SK-N-SH (cell line): ENCODE results near the gene HSPA1L. TPM values are rescaled to one million over a fixed set of nuclear protein-coding genes. Genes with fewer than 3 reads are reported as not detected.

Source experiments
- CTCF ChIA-PET: fragments of 300-600, 350-600 bp; formaldehyde crosslinking; extraction: SDS; loops from one replicate; lab custom pipeline; 2021; lab: Yijun Ruan, JAX
- POLR2A ChIA-PET: fragments of 350-600 bp; sonication (Branson Sonifier 250); formaldehyde crosslinking; extraction: SDS; loops from one replicate; lab custom pipeline; 2020; ENCODE audit warnings: antibody characterized with exemption, inconsistent platforms; lab: Yijun Ruan, JAX
- DNase-seq: peaks from one replicate; pipeline ENCODE4 v3.0.0; 2012
- H2AFZ ChIP-seq: fragments of 200-600 bp; sonication (generic); 2 replicates; pipeline ENCODE4 v1.8.1; 2016; ENCODE audit warnings: antibody characterized with exemption, mild to moderate bottlenecking, low read depth
- H3F3A ChIP-seq: fragments of 200-600 bp; sonication (generic); replicated peaks from 2 replicates; pipeline ENCODE3; 2016; ENCODE audit warnings: antibody characterized with exemption, mild to moderate bottlenecking; ENCODE audit not compliant: insufficient read depth
- H3K27ac ChIP-seq, 2 experiments: fragments of 200-500 bp in 1 of 2; fragments of 200-600 bp in 1 of 2; sonication (Bioruptor generic) in 1 of 2; sonication (generic), shearing (Covaris generic) in 1 of 2; 2 replicates each; pipeline versions ENCODE4 v1.5.1 to v1.6.1; 2014 to 2016; ENCODE audit warnings: low read depth in 2 of 2, inconsistent platforms in 1 of 2, low read length in 1 of 2, mild to moderate bottlenecking in 1 of 2, mixed read lengths in 1 of 2
- H3K27me3 ChIP-seq: fragments of 200-600 bp; sonication (generic), shearing (Covaris generic); 2 replicates; pipeline ENCODE4 v1.6.1; 2016; ENCODE audit warnings: mixed run types; ENCODE audit not compliant: insufficient read depth
- H3K36me3 ChIP-seq, 2 experiments: fragments of 200-500 bp in 1 of 2; fragments of 200-600 bp in 1 of 2; sonication (Bioruptor generic) in 1 of 2; sonication (generic) in 1 of 2; replicated peaks in 1 of 2; 2 replicates each; pipeline versions ENCODE3 to v1.5.1; 2014 to 2016; ENCODE audit warnings: low read length in 1 of 2, mild to moderate bottlenecking in 1 of 2; ENCODE audit not compliant: insufficient read depth in 2 of 2, control insufficient read depth in 1 of 2
- H3K4me1 ChIP-seq, 2 experiments: fragments of 200-500 bp in 1 of 2; fragments of 200-600 bp in 1 of 2; sonication (Bioruptor generic) in 1 of 2; sonication (generic), shearing (Covaris generic) in 1 of 2; 2 replicates each; pipeline versions ENCODE4 v1.5.1 to v1.6.1; 2014 to 2016; ENCODE audit warnings: low read depth in 1 of 2, low read length in 1 of 2, mixed run types in 1 of 2; ENCODE audit not compliant: insufficient read depth in 2 of 2, control insufficient read depth in 1 of 2
- H3K4me2 ChIP-seq: fragments of 200-600 bp; sonication (generic), shearing (Covaris generic); 2 replicates; pipeline ENCODE4 v1.6.1; 2017; ENCODE audit warnings: mixed run types
- H3K4me3 ChIP-seq, 2 experiments: fragments of 200-500 bp in 1 of 2; fragments of 200-600 bp in 1 of 2; sonication (Bioruptor generic) in 1 of 2; sonication (generic), shearing (Covaris generic) in 1 of 2; 2 replicates each; pipeline versions ENCODE4 v1.5.1 to v1.8.1; 2014 to 2016; ENCODE audit warnings: low read depth in 2 of 2, inconsistent platforms in 1 of 2, low read length in 1 of 2, mild to moderate bottlenecking in 1 of 2, mixed read lengths in 1 of 2, moderate library complexity in 1 of 2
- H3K79me2 ChIP-seq: fragments of 200-600 bp; sonication (generic); 2 replicates; pipeline ENCODE4 v1.8.1; 2017; ENCODE audit warnings: mild to moderate bottlenecking; ENCODE audit not compliant: insufficient read depth
- H3K9ac ChIP-seq: fragments of 200-600 bp; sonication (generic); 2 replicates; pipeline ENCODE4 v1.6.1; 2017; ENCODE audit warnings: mixed run types
- H3K9me2 ChIP-seq: fragments of 200-600 bp; sonication (generic); 2 replicates; pipeline ENCODE4 v1.6.1; 2017; ENCODE audit warnings: mixed run types
- H3K9me3 ChIP-seq: fragments of 200-600 bp; sonication (generic); 2 replicates; pipeline ENCODE4 v1.6.1; 2017; ENCODE audit warnings: mixed run types, mild to moderate bottlenecking, moderate library complexity
- H4K20me1 ChIP-seq: fragments of 200-600 bp; sonication (generic); 2 replicates; pipeline ENCODE4 v1.6.1; 2017; ENCODE audit warnings: mild to moderate bottlenecking, mixed run types; ENCODE audit not compliant: insufficient read depth
- FOXM1 ChIP-seq: IDR thresholded peaks from 2 replicates; pipeline ENCODE4 v1.4.0; 2012; ENCODE audit warnings: low read depth, mild to moderate bottlenecking
- GABPA ChIP-seq: IDR thresholded peaks from 2 replicates; pipeline ENCODE4 v1.4.0; 2012; ENCODE audit warnings: low read depth, mild to moderate bottlenecking
- JUND ChIP-seq: IDR thresholded peaks from 2 replicates; pipeline ENCODE4 v1.4.0; 2012
- MEF2A ChIP-seq: IDR thresholded peaks from 2 replicates; pipeline ENCODE4 v1.4.0; 2012; ENCODE audit warnings: low read depth, borderline replicate concordance
- MXI1 ChIP-seq: IDR thresholded peaks from 2 replicates; pipeline ENCODE4 v1.6.1; 2012; ENCODE audit warnings: mild to moderate bottlenecking, low read depth, low read length, improper control_type of control experiment
- PBX3 ChIP-seq: IDR thresholded peaks from 2 replicates; pipeline ENCODE4; 2012
- RAD21 ChIP-seq: IDR thresholded peaks from 2 replicates; pipeline ENCODE4 v1.6.1; 2012; ENCODE audit warnings: mild to moderate bottlenecking, low read length
- RCOR1 ChIP-seq: fragments of 150-350 bp; IDR thresholded peaks from 2 replicates; pipeline ENCODE4 v1.6.1; 2017; ENCODE audit warnings: antibody characterized with exemption, low read length
- REST ChIP-seq: IDR thresholded peaks from 2 replicates; pipeline ENCODE4 v1.6.1; 2012; ENCODE audit warnings: mild to moderate bottlenecking, low read depth, low read length, moderate library complexity
- RXRA ChIP-seq: IDR thresholded peaks from 2 replicates; pipeline ENCODE4 v1.4.0; 2012; ENCODE audit warnings: low read depth, mild to moderate bottlenecking, borderline replicate concordance
- SMC3 ChIP-seq: IDR thresholded peaks from 2 replicates; pipeline ENCODE4 v1.6.1; 2012; ENCODE audit warnings: low read depth, low read length, improper control_type of control experiment
- TAF1 ChIP-seq: IDR thresholded peaks from 2 replicates; pipeline ENCODE4 v1.6.1; 2012; ENCODE audit warnings: low read depth, mild to moderate bottlenecking, low read length, moderate library complexity, borderline replicate concordance
- WGBS: methylation state at CpG from one replicate; pipeline ENCODE4 v1.1.6; 2017; ENCODE audit warnings: low lambda C conversion rate; 5-methylcytosine and 5-hydroxymethylcytosine counted together
- polyA plus RNA-seq, 3 experiments: library from polyadenylated mRNA; depleted of rRNA; stranded (reverse); fragments of >200 nt; gene quantifications; 2 replicates each; pipeline ENCODE4 v1.2.3, GENCODE V29; 2012

The HSPA1L gene
- polyA plus RNA-seq, 1 of the 3 experiments (the other 2 are of a cell fraction), result 0.69 TPM

GRCh38 chr6:31776485-31776988, 38.5 kb downstream of the HSPA1L start:
- Histone ChIP-seq H3K9me2 (no peaks in the 10 kb centered on the region), H3K36me3 (peaks cover 0 to 29% of the 10 kb centered on the region in 2 experiments), H3K4me2 (peak overlapping the region; percentile 69), H3K4me1 (peaks cover 9 to 10% of the 10 kb centered on the region in 2 experiments; a peak in 2 of 4 replicates), H3K9ac (0 out of 2 replicates have a peak overlapping the region, but pooled peaks have one; percentile 23), H3F3A (peaks cover 3% of the 10 kb centered on the region), H3K4me3 (no peak overlapping the region), H4K20me1 (no peaks in the 10 kb centered on the region), H3K79me2 (no peaks in the 10 kb centered on the region), H3K27ac (no peak overlapping the region), H3K27me3 (no peaks in the 10 kb centered on the region), H2AFZ (no peak overlapping the region), H3K9me3 (no peaks in the 10 kb centered on the region)
- ChIA-PET POLR2A (no interaction called here), CTCF (interaction anchor here (2.0 to 9.9 kb wide), 2 partner anchors 9 to 14 kb away, joined by 8 to 62 read pairs; no protein-coding TSS in a partner anchor)
- WGBS, result 53% methylated on average over 13 of the region's 14 CpGs
- DNase-seq, result no peak
- TF ChIP-seq MEF2A (no peak), REST (no peak), RCOR1 (no peak)

- H3K79me2 ChIP-seq, result no peaks in the 10 kb centered on the region
- no peak overlapping the region for H2AFZ ChIP-seq
- H3K27me3 ChIP-seq, result no peaks in the 10 kb centered on the region
- peaks cover 9 to 10% of the 10 kb centered on the region in 2 experiments; a peak in 2 of 4 replicates for H3K4me1 ChIP-seq
- POLR2A ChIA-PET, result interaction anchor here (1.2 kb wide), 1 partner anchor 40 kb away, joined by 3 read pairs; the partner anchor contains the start of gene CLIC1
- no peak overlapping the region for H3K27ac ChIP-seq
- no peak overlapping the region for H3K4me2 ChIP-seq
- DNase-seq, result no peak
- peaks cover 0 to 22% of the 10 kb centered on the region in 2 experiments for H3K36me3 ChIP-seq
- 94% methylated on average over 19 of the region's 32 CpGs for WGBS
- no peak overlapping the region for H3K4me3 ChIP-seq
- TF ChIP-seq REST, result no peak
- TF ChIP-seq SMC3, result no peak
- TF ChIP-seq JUND, result no peak
- TF ChIP-seq MEF2A, result no peak
- no peak for TF ChIP-seq TAF1
- no peak for TF ChIP-seq PBX3
- no peak for TF ChIP-seq RAD21
- no peak for TF ChIP-seq GABPA
- no peak for TF ChIP-seq FOXM1
- no peak for TF ChIP-seq RXRA
- no peak for TF ChIP-seq MXI1
- H3K9me2 ChIP-seq, result no peaks in the 10 kb centered on the region
- no peaks in the 10 kb centered on the region for H3K9me3 ChIP-seq
- CTCF ChIA-PET, result interaction anchor here (0.8 to 9.9 kb wide), 4 partner anchors 10 to 54 kb away, joined by 3 to 62 read pairs (median 6); no protein-coding TSS in a partner anchor
- H4K20me1 ChIP-seq, result no peaks in the 10 kb centered on the region
- no peak overlapping the region for H3K9ac ChIP-seq
- peaks cover 3% of the 10 kb centered on the region for H3F3A ChIP-seq
These were observed 39.2 kb downstream of the HSPA1L start for GRCh38 chr6:31775633-31776484.
